K562 (cell line): ENCODE data around the gene RFC2. TPM values are rescaled to one million over a fixed set of nuclear protein-coding genes. Genes with fewer than 3 reads are reported as not detected.

Experiments
- CREBBP ChIP-seq: IDR thresholded peaks from one replicate; pipeline ENCODE4 v1.6.1; 2012; ENCODE audit warnings: low read depth, mild to moderate bottlenecking, control low read depth, inconsistent platforms, low read length
- HNRNPH1 ChIP-seq: fragments of 200-400 bp; formaldehyde crosslinking; optimal IDR thresholded peaks from 2 replicates; pipeline ENCODE3; 2017; ENCODE audit warnings: low read depth, mild to moderate bottlenecking, low read length, moderate library complexity
- MECOM ChIP-seq: fragments of 250-450 bp; sonication (Bioruptor Pico); IDR thresholded peaks from 2 replicates; pipeline ENCODE4 v1.8.0; 2022; ENCODE audit warnings: inconsistent platforms
- POLR3G ChIP-seq: IDR thresholded peaks from 2 replicates; pipeline ENCODE4 v1.6.1; 2011; ENCODE audit not compliant: insufficient read length, insufficient replicate concordance; ENCODE audit errors: extremely low read depth
- RBM34 ChIP-seq: fragments of 200-400 bp; formaldehyde crosslinking; IDR thresholded peaks from 2 replicates; pipeline ENCODE4 v1.6.1; 2018; ENCODE audit warnings: low read length, borderline replicate concordance; ENCODE audit not compliant: insufficient read depth
- SUPT5H ChIP-seq: fragments of 450-650 bp; IDR thresholded peaks from 2 replicates; pipeline ENCODE4 v1.6.1; 2016
- ZKSCAN1 ChIP-seq: fragments of 150-350 bp; IDR thresholded peaks from 2 replicates; pipeline ENCODE4 v1.6.1; 2016; ENCODE audit warnings: low read depth, low read length
- ZNF318 ChIP-seq, 2 experiments: fragments of 450-650 bp; IDR thresholded peaks; 2 replicates each; pipeline ENCODE4 v1.6.1; 2016; ENCODE audit warnings: mild to moderate bottlenecking in 2 of 2, borderline replicate concordance in 1 of 2, low read depth in 1 of 2, moderate library complexity in 1 of 2
- ZNF41 ChIP-seq: fragments of 250-450 bp; sonication (Bioruptor Pico); conservative IDR thresholded peaks from 2 replicates; pipeline ENCODE4 v1.4.0; 2020; ENCODE audit warnings: mild to moderate bottlenecking
- ZNF707 ChIP-seq: fragments of 250-450 bp; sonication (Bioruptor Pico); conservative IDR thresholded peaks from 2 replicates; pipeline ENCODE4 v1.8.0; 2022; ENCODE audit warnings: inconsistent platforms, mild to moderate bottlenecking, moderate library complexity
- polyA plus RNA-seq, 8 experiments: library from polyadenylated mRNA; depleted of rRNA in 4 of 8; stranded (reverse) in 5 of 8; unstranded in 3 of 8; fragments of >200 nt; fragmentation: Nextera tagmentation in 2 of 8; fragmentation: Illumina TruSeq in 1 of 8; extraction: Ambion mirVana in 2 of 8; extraction: Trizol in 1 of 8; gene quantifications; 2 replicates each; pipeline versions ENCODE4 v1.2.1 to v1.2.3, GENCODE V29; 2011 to 2014; ENCODE audit warnings: inconsistent platforms in 1 of 8, missing spikeins in 1 of 8
- total RNA-seq, 7 experiments: library from RNA; depleted of rRNA in 6 of 7; stranded (reverse); fragments of >200 nt in 6 of 7; fragmentation: Illumina TruSeq in 2 of 7; extraction: Trizol in 2 of 7; gene quantifications; 2 replicates each; pipeline versions ENCODE4 v1.2.1 to v1.2.3, GENCODE V29; 2011 to 2021; ENCODE audit warnings: low replicate concordance in 1 of 7
- TF ChIP-seq, protein P1 (sequence below): fragments of 250-450 bp; sonication (Bioruptor Pico); IDR thresholded peaks from 2 replicates; pipeline ENCODE4 v1.5.0; 2021
- TF ChIP-seq, protein P2 (sequence below): fragments of 250-450 bp; sonication (Bioruptor Pico); IDR thresholded peaks from 2 replicates; pipeline ENCODE4 v1.4.0; 2020; ENCODE audit warnings: mild to moderate bottlenecking
- TF ChIP-seq, protein P3 (sequence below): fragments of 250-450 bp; sonication (Bioruptor Pico); IDR thresholded peaks from 2 replicates; pipeline ENCODE4 v1.4.0; 2020; ENCODE audit warnings: mild to moderate bottlenecking, moderate library complexity

RFC2 gene
- total and polyA plus RNA-seq, 9 of the 15 experiments (the other 6 are each of a cell fraction or from before 2014, with no cell fraction given), result 32.5 to 161 (median 102) TPM

- TF ChIP-seq ZNF707 (no peak), ZKSCAN1 (peak; percentile 66; the same call in 1 of the 2 replicates), HNRNPH1 (no peak), ZNF41 (CRISPR knock-in tag) (no peak), POLR3G (no peak), ZNF318 (IDR thresholded peaks at IDR 0.05; ENCODE audit: borderline replicate concordance in 1 of 2, low read depth in 1 of 2) (no peak), RBM34 (0 out of 2 replicates have a peak, but pooled peaks have one; percentile 91), SUPT5H (peak; percentile 95), MECOM (no peak), CREBBP (no peak)
- TF ChIP-seq, protein P1, sequence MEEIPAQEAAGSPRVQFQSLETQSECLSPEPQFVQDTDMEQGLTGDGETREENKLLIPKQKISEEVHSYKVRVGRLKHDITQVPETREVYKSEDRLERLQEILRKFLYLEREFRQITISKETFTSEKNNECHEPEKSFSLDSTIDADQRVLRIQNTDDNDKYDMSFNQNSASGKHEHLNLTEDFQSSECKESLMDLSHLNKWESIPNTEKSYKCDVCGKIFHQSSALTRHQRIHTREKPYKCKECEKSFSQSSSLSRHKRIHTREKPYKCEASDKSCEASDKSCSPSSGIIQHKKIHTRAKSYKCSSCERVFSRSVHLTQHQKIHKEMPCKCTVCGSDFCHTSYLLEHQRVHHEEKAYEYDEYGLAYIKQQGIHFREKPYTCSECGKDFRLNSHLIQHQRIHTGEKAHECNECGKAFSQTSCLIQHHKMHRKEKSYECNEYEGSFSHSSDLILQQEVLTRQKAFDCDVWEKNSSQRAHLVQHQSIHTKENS, result no peak
- TF ChIP-seq, protein P2, sequence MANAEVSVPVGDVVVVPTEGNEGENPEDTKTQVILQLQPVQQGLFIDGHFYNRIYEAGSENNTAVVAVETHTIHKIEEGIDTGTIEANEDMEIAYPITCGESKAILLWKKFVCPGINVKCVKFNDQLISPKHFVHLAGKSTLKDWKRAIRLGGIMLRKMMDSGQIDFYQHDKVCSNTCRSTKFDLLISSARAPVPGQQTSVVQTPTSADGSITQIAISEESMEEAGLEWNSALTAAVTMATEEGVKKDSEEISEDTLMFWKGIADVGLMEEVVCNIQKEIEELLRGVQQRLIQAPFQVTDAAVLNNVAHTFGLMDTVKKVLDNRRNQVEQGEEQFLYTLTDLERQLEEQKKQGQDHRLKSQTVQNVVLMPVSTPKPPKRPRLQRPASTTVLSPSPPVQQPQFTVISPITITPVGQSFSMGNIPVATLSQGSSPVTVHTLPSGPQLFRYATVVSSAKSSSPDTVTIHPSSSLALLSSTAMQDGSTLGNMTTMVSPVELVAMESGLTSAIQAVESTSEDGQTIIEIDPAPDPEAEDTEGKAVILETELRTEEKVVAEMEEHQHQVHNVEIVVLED (CRISPR knock-in tag), result peak; percentile 90
- TF ChIP-seq, protein P3, sequence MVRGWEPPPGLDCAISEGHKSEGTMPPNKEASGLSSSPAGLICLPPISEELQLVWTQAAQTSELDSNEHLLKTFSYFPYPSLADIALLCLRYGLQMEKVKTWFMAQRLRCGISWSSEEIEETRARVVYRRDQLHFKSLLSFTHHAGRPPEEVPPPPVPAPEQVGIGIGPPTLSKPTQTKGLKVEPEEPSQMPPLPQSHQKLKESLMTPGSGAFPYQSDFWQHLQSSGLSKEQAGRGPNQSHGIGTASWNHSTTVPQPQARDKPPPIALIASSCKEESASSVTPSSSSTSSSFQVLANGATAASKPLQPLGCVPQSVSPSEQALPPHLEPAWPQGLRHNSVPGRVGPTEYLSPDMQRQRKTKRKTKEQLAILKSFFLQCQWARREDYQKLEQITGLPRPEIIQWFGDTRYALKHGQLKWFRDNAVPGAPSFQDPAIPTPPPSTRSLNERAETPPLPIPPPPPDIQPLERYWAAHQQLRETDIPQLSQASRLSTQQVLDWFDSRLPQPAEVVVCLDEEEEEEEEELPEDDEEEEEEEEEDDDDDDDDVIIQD (CRISPR knock-in tag), result no peak
These were observed at the start of gene RFC2 (continued) for GRCh38 chr7:74254129-74254857.
